ENCODE measurements around the gene RTP4.

Gene RTP4, protein sequence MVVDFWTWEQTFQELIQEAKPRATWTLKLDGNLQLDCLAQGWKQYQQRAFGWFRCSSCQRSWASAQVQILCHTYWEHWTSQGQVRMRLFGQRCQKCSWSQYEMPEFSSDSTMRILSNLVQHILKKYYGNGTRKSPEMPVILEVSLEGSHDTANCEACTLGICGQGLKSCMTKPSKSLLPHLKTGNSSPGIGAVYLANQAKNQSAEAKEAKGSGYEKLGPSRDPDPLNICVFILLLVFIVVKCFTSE

DNA sequence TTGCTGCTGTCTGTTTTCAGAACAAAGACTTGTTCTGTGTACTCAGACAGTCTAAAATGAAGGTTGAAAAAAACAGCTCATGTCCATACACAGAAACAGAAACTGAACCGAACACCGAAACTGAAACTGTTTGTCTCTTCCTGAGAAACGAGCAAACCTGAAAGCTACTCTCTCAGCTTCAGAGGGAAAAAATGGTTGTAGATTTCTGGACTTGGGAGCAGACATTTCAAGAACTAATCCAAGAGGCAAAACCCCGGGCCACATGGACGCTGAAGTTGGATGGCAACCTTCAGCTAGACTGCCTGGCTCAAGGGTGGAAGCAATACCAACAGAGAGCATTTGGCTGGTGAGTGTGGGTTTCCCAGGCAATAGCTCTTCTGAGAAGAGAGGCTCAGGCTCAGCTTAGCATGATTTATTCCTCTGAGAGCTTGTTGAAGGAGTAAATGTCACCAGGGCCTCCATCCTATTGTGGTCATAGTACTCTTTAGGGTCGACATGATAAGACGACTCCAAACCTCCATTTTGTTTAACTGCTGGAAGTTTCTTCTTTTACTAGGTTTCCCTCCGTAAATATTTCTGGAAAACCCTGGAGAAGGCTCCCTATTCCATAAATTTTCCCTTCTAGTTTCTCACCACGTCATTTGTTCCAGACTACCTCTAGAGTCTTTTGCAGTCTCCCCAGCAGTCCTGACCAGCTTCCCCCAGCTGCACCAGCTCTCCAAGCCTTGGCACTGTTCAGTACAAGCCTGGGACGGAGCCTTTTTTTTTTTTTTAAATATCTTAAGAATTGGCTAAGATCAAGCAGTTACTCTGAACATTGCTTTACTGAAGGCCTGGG is at the start of gene RTP4:
Gene RTP4 (plus strand): TSS at position 135 of the 838 bp plus-strand sequence. CDS start 57 bp downstream, at position 192.
- no peaks in the 10 kb centered on the region for H3K27me3 ChIP-seq (ENCODE audit: control insufficient read depth in 1 of 2, insufficient read depth in 2 of 2, low read length in 2 of 2)
- peaks cover 4 to 10% of the 10 kb centered on the region in 2 donors for H3K4me1 ChIP-seq (ENCODE audit: control insufficient read depth in 1 of 2, insufficient read depth in 2 of 2, low read length in 2 of 2)
- peak within 1 kb of the TSS; percentile 71 to 87 for H3K4me3 ChIP-seq (ENCODE audit: low read depth in 1 of 2, low read length in 2 of 2)
- H3K36me3 ChIP-seq (ENCODE audit: control insufficient read depth in 1 of 2, insufficient read depth in 2 of 2, low read length in 2 of 2): peaks cover 9 to 17% of the 10 kb centered on the region in 2 donors
- H3K9me3 ChIP-seq (ENCODE audit: control insufficient read depth in 1 of 2, low read length in 2 of 2): no peaks in the 10 kb centered on the region
- peak within 1 kb of the TSS; percentile 69 to 86 for H3K9ac ChIP-seq (ENCODE audit: low read depth in 1 of 2, low read length in 2 of 2)
- peak within 1 kb of the TSS; percentile 77 for H3K27ac ChIP-seq (ENCODE audit: low read depth, low read length)

GRCh38 chr3:187318819-187319616 is 49.2 kb upstream of the RTP4 start:
- H3K9ac ChIP-seq (ENCODE audit: low read depth in 1 of 2, low read length in 2 of 2): no peak overlapping the region
- H3K27me3 ChIP-seq (ENCODE audit: control insufficient read depth in 1 of 2, insufficient read depth in 2 of 2, low read length in 2 of 2): peaks cover 5 to 9% of the 10 kb centered on the region in 2 donors
- peak overlapping the region; percentile 13 to 28 for H3K4me3 ChIP-seq (ENCODE audit: low read depth in 1 of 2, low read length in 2 of 2)
- H3K36me3 ChIP-seq (ENCODE audit: control insufficient read depth in 1 of 2, insufficient read depth in 2 of 2, low read length in 2 of 2): no peaks in the 10 kb centered on the region
- H3K4me1 ChIP-seq (ENCODE audit: control insufficient read depth in 1 of 2, insufficient read depth in 2 of 2, low read length in 2 of 2): peaks cover 6 to 11% of the 10 kb centered on the region in 2 donors
- H3K9me3 ChIP-seq (ENCODE audit: control insufficient read depth in 1 of 2, low read length in 2 of 2): no peaks in the 10 kb centered on the region
- H3K27ac ChIP-seq (ENCODE audit: low read depth, low read length): no peak overlapping the region

- no peak overlapping the region for H3K4me3 ChIP-seq (ENCODE audit: low read depth in 1 of 2, low read length in 2 of 2)
- peaks cover 6 to 11% of the 10 kb centered on the region in 2 donors for H3K4me1 ChIP-seq (ENCODE audit: control insufficient read depth in 1 of 2, insufficient read depth in 2 of 2, low read length in 2 of 2)
- H3K9me3 ChIP-seq (ENCODE audit: control insufficient read depth in 1 of 2, low read length in 2 of 2): no peaks in the 10 kb centered on the region
- H3K36me3 ChIP-seq (ENCODE audit: control insufficient read depth in 1 of 2, insufficient read depth in 2 of 2, low read length in 2 of 2): no peaks in the 10 kb centered on the region
- H3K27ac ChIP-seq (ENCODE audit: low read depth, low read length): no peak overlapping the region
- H3K9ac ChIP-seq (ENCODE audit: low read depth in 1 of 2, low read length in 2 of 2): no peak overlapping the region
- H3K27me3 ChIP-seq (ENCODE audit: control insufficient read depth in 1 of 2, insufficient read depth in 2 of 2, low read length in 2 of 2): peaks cover 1 to 5% of the 10 kb centered on the region in 2 donors
Observed at GRCh38 chr3:187319699-187320302, 48.4 kb upstream of the RTP4 start.

GRCh38 chr3:187321766-187322165 is 46.4 kb upstream of the RTP4 start:
- Histone ChIP-seq H3K27ac (ENCODE audit: low read depth, low read length) (no peak overlapping the region), H3K27me3 (ENCODE audit: control insufficient read depth in 1 of 2, insufficient read depth in 2 of 2, low read length in 2 of 2) (no peaks in the 10 kb centered on the region), H3K36me3 (ENCODE audit: control insufficient read depth in 1 of 2, insufficient read depth in 2 of 2, low read length in 2 of 2) (no peaks in the 10 kb centered on the region), H3K9ac (ENCODE audit: low read depth in 1 of 2, low read length in 2 of 2) (no peak overlapping the region), H3K4me1 (ENCODE audit: control insufficient read depth in 1 of 2, insufficient read depth in 2 of 2, low read length in 2 of 2) (peaks cover 6 to 11% of the 10 kb centered on the region in 2 donors), H3K4me3 (ENCODE audit: low read depth in 1 of 2, low read length in 2 of 2) (no peak overlapping the region), H3K9me3 (ENCODE audit: control insufficient read depth in 1 of 2, low read length in 2 of 2) (no peaks in the 10 kb centered on the region)

- H3K27me3 ChIP-seq (ENCODE audit: control insufficient read depth in 1 of 2, insufficient read depth in 2 of 2, low read length in 2 of 2): no peaks in the 10 kb centered on the region
- H3K36me3 ChIP-seq (ENCODE audit: control insufficient read depth in 1 of 2, insufficient read depth in 2 of 2, low read length in 2 of 2): no peaks in the 10 kb centered on the region
- H3K9me3 ChIP-seq (ENCODE audit: control insufficient read depth in 1 of 2, low read length in 2 of 2): no peaks in the 10 kb centered on the region
- no peak overlapping the region for H3K4me3 ChIP-seq (ENCODE audit: low read depth in 1 of 2, low read length in 2 of 2)
- no peak overlapping the region for H3K9ac ChIP-seq (ENCODE audit: low read depth in 1 of 2, low read length in 2 of 2)
- H3K27ac ChIP-seq (ENCODE audit: low read depth, low read length): no peak overlapping the region
- peaks cover 6 to 11% of the 10 kb centered on the region in 2 donors for H3K4me1 ChIP-seq (ENCODE audit: control insufficient read depth in 1 of 2, insufficient read depth in 2 of 2, low read length in 2 of 2)
Observed at GRCh38 chr3:187322291-187322690, 45.9 kb upstream of the RTP4 start.

DNA sequence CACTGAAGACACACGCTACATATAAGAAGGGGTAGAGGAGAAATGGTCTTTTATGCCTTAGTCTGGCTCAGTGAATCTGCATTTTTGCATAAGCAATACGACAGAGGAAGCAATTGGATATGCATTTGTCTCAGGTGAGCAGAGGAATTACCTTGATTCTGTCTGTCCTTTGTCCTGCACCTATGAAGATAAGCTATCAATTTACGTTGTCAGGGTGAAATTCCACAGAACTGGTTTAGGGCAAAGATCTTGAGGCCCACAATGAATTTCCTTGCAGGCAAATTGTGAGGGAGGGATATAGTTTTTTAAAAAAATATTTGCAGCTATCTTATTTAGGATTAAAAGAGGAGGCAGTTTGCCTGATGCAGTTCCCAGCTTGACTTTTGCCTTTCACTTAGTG is 45.1 kb upstream of the RTP4 start:
- no peak overlapping the region for H3K27ac ChIP-seq (ENCODE audit: low read depth, low read length)
- no peaks in the 10 kb centered on the region for H3K9me3 ChIP-seq (ENCODE audit: control insufficient read depth in 1 of 2, low read length in 2 of 2)
- H3K9ac ChIP-seq (ENCODE audit: low read depth in 1 of 2, low read length in 2 of 2): no peak overlapping the region
- no peak overlapping the region for H3K4me3 ChIP-seq (ENCODE audit: low read depth in 1 of 2, low read length in 2 of 2)
- H3K36me3 ChIP-seq (ENCODE audit: control insufficient read depth in 1 of 2, insufficient read depth in 2 of 2, low read length in 2 of 2): no peaks in the 10 kb centered on the region
- H3K4me1 ChIP-seq (ENCODE audit: control insufficient read depth in 1 of 2, insufficient read depth in 2 of 2, low read length in 2 of 2): peaks cover 6 to 11% of the 10 kb centered on the region in 2 donors
- H3K27me3 ChIP-seq (ENCODE audit: control insufficient read depth in 1 of 2, insufficient read depth in 2 of 2, low read length in 2 of 2): peaks cover 0 to 4% of the 10 kb centered on the region in 2 donors

GRCh38 chr3:187325632-187326031 is 42.6 kb upstream of the RTP4 start:
- Histone ChIP-seq H3K9ac (ENCODE audit: low read depth in 1 of 2, low read length in 2 of 2) (no peak overlapping the region), H3K27ac (ENCODE audit: low read depth, low read length) (no peak overlapping the region), H3K9me3 (ENCODE audit: control insufficient read depth in 1 of 2, low read length in 2 of 2) (no peaks in the 10 kb centered on the region)

DNA sequence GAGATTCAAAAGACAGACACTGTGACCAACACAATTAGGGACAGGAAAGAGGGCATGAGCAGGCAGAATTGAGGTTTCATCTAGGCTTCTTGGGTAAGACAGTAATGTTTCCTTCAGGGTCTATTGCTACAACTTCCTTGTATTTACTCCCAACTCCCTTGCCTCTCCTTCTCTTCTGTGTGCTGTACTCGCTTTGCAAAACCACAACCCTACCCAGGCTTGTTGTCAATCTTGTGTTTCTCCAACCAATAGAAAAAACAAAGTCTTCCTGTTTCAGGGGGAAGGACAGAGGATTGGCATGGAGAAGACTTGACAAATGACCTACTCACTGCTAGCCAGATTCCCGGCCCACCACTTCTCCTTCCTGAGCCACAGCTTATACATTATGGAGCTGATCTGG is 40.3 kb upstream of the RTP4 start:
- H3K27me3 ChIP-seq (ENCODE audit: control insufficient read depth in 1 of 2, insufficient read depth in 2 of 2, low read length in 2 of 2): peaks cover 0 to 4% of the 10 kb centered on the region in 2 donors
- H3K9ac ChIP-seq (ENCODE audit: low read depth in 1 of 2, low read length in 2 of 2): no peak overlapping the region
- no peaks in the 10 kb centered on the region for H3K4me1 ChIP-seq (ENCODE audit: control insufficient read depth in 1 of 2, insufficient read depth in 2 of 2, low read length in 2 of 2)
- no peak overlapping the region for H3K27ac ChIP-seq (ENCODE audit: low read depth, low read length)
- H3K9me3 ChIP-seq (ENCODE audit: control insufficient read depth in 1 of 2, low read length in 2 of 2): no peaks in the 10 kb centered on the region
- no peaks in the 10 kb centered on the region for H3K36me3 ChIP-seq (ENCODE audit: control insufficient read depth in 1 of 2, insufficient read depth in 2 of 2, low read length in 2 of 2)
- H3K4me3 ChIP-seq (ENCODE audit: low read depth in 1 of 2, low read length in 2 of 2): no peak overlapping the region

More at GRCh38 chr3:187325632-187326031, 42.6 kb upstream of the RTP4 start:
- Histone ChIP-seq H3K36me3 (ENCODE audit: control insufficient read depth in 1 of 2, insufficient read depth in 2 of 2, low read length in 2 of 2) (no peaks in the 10 kb centered on the region), H3K4me3 (ENCODE audit: low read depth in 1 of 2, low read length in 2 of 2) (no peak overlapping the region), H3K4me1 (ENCODE audit: control insufficient read depth in 1 of 2, insufficient read depth in 2 of 2, low read length in 2 of 2) (peaks cover 0 to 11% of the 10 kb centered on the region in 2 donors), H3K27me3 (ENCODE audit: control insufficient read depth in 1 of 2, insufficient read depth in 2 of 2, low read length in 2 of 2) (peaks cover 0 to 4% of the 10 kb centered on the region in 2 donors)

DNA sequence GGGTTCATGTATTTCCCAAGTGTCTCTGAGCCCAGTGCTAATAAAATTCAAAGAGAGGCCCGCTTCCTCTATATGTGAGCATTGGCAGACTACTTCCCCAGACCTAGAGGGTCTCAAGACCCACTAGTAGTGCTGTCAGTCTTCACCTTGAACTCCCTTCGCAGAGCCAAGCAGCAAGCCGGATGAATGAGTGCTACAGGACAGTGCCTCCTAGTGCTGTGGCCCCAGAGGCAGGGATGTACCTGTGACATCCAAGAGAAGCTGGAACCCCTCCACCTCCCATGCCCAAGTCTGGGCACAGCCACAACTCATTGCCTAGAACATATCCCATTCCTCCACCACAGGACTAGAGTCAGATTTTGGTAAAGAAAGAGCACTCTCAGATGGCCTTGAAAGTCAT is 39.5 kb upstream of the RTP4 start:
- no peak overlapping the region for H3K4me3 ChIP-seq (ENCODE audit: low read depth in 1 of 2, low read length in 2 of 2)
- H3K9ac ChIP-seq (ENCODE audit: low read depth in 1 of 2, low read length in 2 of 2): no peak overlapping the region
- no peaks in the 10 kb centered on the region for H3K4me1 ChIP-seq (ENCODE audit: control insufficient read depth in 1 of 2, insufficient read depth in 2 of 2, low read length in 2 of 2)

More for the DNA sequence above, 39.5 kb upstream of the RTP4 start:
- Histone ChIP-seq H3K27me3 (ENCODE audit: control insufficient read depth in 1 of 2, insufficient read depth in 2 of 2, low read length in 2 of 2) (peaks cover 0 to 4% of the 10 kb centered on the region in 2 donors), H3K27ac (ENCODE audit: low read depth, low read length) (no peak overlapping the region), H3K9me3 (ENCODE audit: control insufficient read depth in 1 of 2, low read length in 2 of 2) (no peaks in the 10 kb centered on the region), H3K36me3 (ENCODE audit: control insufficient read depth in 1 of 2, insufficient read depth in 2 of 2, low read length in 2 of 2) (no peaks in the 10 kb centered on the region)
